ENCODE measurements around the gene EGLN3.

EGLN3 gene

GRCh38 chr14:33938131-33938949, 12.5 kb downstream of the EGLN3 start:
- no peak for TF ChIP-seq CTCF (conservative IDR thresholded peaks at IDR 0.05; ENCODE audit: low read depth, low read length)
- H3K4me3 ChIP-seq (ENCODE audit: low read depth, low read length): no peak overlapping the region
- no peak for DNase-seq (ENCODE audit: low read depth)

- H3K4me3 ChIP-seq (ENCODE audit: low read depth, low read length): no peak overlapping the region
- TF ChIP-seq CTCF (conservative IDR thresholded peaks at IDR 0.05; ENCODE audit: low read depth, low read length): no peak
- DNase-seq (ENCODE audit: low read depth): no peak
These were observed 14.5 kb downstream of the EGLN3 start for GRCh38 chr14:33936391-33936790.

GRCh38 chr14:33934938-33935337, 15.9 kb downstream of the EGLN3 start:
- TF ChIP-seq CTCF (conservative IDR thresholded peaks at IDR 0.05; ENCODE audit: low read depth, low read length): no peak
- no peak for DNase-seq (ENCODE audit: low read depth)
- no peak overlapping the region for H3K4me3 ChIP-seq (ENCODE audit: low read depth, low read length)

GRCh38 chr14:33934043-33934750, 16.7 kb downstream of the EGLN3 start:
- no peak overlapping the region for H3K4me3 ChIP-seq (ENCODE audit: low read depth, low read length)
- DNase-seq (ENCODE audit: low read depth): no peak
- TF ChIP-seq CTCF (conservative IDR thresholded peaks at IDR 0.05; ENCODE audit: low read depth, low read length): no peak

GRCh38 chr14:33933386-33933933, 17.4 kb downstream of the EGLN3 start:
- no peak for DNase-seq (ENCODE audit: low read depth)
- TF ChIP-seq CTCF (conservative IDR thresholded peaks at IDR 0.05; ENCODE audit: low read depth, low read length): no peak
- no peak overlapping the region for H3K4me3 ChIP-seq (ENCODE audit: low read depth, low read length)

- no peak for TF ChIP-seq CTCF (conservative IDR thresholded peaks at IDR 0.05; ENCODE audit: low read depth, low read length)
- DNase-seq (ENCODE audit: low read depth): peak; percentile 27
- H3K4me3 ChIP-seq (ENCODE audit: low read depth, low read length): no peak overlapping the region
These were observed 18.1 kb downstream of the EGLN3 start for GRCh38 chr14:33932576-33933345.

Data from choroid plexus epithelial cell (primary cell).